HG02623 (cell line): Measurements from ENCODE around the gene KREMEN1.

Experiments
- ATAC-seq: cut with Tn5 transposase; IDR thresholded peaks from one replicate; pipeline ENCODE4 v1.9.1; 2021; ENCODE audit warnings: moderate library complexity; ENCODE audit not compliant: unreplicated experiment

The KREMEN1 gene

DNA sequence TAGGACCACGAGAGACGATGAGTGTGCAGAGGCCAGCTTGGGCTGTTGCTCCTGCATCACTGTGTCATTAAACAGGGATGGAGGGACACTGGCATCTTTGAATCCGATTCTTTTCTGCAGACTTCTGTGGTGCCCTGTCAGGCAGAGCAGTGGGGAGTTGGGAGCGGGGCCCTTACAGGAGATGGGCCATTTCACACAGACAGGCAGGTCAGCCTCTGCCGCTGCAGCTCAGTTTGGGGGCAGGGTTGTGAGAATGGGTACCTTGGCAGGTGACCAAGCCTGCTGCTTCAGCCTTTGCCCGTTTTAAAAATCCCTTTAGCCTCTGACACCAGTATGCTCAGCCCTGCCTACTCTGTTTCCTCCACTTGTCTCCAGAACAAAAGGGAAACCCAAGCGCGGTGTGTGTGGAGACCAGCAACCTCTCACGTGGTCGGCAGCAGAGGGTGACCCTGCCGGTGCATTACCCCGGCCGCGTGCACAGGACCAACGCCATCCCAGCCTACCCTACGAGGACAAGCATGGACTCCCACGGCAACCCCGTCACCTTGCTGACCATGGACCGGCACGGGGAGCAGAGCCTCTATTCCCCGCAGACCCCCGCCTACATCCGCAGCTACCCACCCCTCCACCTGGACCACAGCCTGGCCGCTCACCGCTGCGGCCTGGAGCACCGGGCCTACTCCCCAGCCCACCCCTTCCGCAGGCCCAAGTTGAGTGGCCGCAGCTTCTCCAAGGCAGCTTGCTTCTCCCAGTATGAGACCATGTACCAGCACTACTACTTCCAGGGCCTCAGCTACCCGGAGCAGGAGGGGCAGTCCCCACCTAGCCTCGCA is 23.8 kb upstream of the KREMEN1 start:
- ATAC-seq: no peak

DNA sequence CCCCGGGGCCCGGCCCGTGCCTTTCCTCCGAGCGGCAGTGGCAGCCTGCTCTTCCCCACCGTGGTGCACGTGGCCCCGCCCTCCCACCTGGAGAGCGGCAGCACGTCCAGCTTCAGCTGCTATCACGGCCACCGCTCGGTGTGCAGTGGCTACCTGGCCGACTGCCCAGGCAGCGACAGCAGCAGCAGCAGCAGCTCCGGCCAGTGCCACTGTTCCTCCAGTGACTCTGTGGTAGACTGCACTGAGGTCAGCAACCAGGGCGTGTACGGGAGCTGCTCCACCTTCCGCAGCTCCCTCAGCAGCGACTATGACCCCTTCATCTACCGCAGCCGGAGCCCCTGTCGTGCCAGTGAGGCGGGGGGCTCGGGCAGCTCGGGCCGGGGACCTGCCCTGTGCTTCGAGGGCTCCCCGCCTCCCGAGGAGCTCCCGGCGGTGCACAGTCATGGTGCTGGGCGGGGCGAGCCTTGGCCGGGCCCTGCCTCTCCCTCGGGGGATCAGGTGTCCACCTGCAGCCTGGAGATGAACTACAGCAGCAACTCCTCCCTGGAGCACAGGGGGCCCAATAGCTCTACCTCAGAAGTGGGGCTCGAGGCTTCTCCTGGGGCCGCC is 23.1 kb upstream of the KREMEN1 start:
- ATAC-seq: no peak

DNA sequence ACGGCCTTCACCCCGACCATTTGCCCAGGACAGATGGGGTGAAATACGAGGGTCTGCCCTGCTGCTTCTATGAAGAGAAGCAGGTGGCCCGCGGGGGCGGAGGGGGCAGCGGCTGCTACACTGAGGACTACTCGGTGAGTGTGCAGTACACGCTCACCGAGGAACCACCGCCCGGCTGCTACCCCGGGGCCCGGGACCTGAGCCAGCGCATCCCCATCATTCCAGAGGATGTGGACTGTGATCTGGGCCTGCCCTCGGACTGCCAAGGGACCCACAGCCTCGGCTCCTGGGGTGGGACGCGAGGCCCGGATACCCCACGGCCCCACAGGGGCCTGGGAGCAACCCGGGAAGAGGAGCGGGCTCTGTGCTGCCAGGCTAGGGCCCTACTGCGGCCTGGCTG is 22.4 kb upstream of the KREMEN1 start:
- no peak for ATAC-seq

- ATAC-seq: no peak
Measured at GRCh38 chr22:29053048-29053702, 19.7 kb upstream of the KREMEN1 start.

DNA sequence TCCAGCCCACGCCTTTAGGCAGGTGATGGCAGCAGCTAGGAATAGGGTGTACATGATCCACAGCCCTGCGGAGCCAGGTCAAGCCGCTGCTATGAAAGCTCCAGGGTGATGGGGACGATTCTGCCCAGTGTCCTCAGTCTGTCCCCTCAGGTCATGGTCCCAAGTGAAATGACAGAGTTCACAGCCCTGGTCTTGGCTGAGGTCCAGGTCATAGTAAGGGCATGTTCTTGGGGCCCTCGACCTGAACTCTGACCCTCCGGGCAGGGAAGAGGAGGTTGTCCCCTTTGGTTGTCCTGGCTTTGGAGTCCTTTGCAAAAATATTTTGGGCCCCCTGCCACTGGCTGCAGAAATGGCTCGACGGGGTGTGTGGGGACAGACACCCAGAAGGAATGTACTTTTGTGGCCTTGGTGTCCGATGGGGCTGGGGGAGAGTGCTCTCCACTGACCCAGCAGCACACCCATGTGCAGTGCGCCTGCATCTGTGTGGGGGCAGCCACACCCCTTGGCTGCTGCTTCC is 18.5 kb upstream of the KREMEN1 start:
- ATAC-seq: no peak

DNA sequence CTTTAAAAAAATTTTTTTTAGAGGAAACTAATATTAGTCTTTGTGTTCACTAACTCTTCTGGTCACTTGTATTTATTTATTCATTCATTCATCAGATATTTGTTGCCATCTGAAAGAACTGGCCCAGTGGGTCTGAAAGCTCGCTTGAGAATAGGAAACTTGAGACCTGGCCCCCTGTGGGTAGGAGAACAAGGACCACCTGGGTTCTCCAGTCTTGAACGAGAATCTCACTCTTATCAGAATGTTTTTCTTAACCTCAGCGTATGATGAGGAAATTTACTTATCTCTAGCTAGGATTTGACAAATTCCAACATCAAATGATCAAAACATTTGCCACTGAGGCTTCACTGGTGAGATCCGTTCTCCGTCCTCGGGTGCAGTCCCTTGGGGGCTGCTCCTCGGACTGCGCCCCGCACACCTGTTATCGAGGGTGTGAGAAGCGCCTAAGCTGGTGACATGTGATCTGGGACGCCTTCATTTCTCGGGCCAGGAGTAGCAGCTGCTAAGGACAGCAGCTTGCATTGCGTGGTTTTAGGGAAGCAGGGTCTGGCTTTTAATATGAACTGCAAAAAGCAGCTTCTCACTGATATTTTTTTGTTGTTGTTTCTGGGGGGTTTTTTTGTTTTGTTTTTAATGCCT is 17.5 kb upstream of the KREMEN1 start:
- ATAC-seq: no peak

DNA sequence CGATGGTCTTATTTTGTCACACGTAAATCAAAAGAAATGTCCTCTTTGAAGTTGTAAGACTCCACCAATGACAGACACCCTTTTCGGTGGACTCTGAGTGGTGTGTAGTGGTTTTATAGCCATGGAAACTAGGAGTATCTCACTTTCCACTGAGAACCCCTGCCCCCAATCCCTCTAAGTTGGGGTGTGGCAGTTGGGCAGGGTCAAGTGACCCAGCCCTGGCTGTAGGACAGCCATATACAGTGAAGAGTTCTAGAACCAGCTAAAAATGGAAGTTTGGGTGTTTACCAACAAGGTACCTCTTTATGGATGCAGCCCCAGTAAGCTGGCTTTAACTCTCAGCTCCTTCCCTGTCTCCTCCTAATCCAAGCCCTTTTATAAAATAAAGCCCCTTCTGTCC is 16.4 kb upstream of the KREMEN1 start:
- ATAC-seq: no peak

DNA sequence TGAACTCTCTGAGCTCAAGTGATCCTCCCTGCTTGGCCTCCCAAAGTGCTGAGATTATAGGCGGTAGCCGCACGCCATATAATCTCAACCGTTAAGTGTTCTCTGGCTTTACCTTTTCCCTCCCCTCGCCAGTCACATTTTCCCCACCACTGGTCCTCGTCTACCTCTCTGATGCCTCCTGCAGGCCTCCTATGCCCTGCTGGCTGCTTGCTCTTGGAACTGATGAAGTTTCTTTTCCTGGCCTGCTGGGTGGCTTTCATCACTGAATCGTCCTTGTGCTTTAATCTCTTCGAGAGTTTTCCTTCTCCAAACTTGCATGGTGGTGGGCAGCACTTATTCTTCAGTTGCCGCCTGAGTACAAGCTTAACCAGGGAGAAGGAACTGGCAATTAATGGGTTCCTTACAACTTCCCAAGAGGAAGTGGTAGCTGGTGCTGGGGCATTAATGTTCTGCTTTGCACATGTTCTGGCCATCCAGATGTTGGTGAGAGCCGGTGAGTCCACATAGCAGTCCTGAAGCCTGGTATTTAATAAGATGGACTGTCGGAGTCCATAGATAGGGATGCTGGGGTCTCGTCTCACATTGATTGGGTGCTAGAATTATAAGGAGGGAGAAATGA is 12.5 kb upstream of the KREMEN1 start:
- ATAC-seq: no peak

DNA sequence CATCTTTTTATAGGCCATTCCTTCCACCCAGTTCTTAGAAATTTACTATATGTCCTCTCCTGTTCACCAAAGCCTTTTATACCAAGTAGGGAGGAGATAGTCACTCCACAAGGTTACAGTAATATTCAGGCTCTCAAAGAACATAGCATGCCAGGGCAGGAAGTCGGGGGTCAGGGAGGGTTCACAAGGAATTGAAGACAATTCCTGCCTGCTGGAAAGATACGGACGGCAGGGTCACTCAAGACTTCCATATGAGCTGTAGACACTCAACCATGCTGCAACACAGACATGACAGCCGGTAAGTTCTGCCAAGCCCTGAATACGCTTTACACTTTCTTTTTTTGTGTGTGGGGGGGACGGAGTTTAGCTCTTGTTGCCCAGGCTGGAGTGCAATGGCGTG is 11.9 kb upstream of the KREMEN1 start:
- no peak for ATAC-seq

DNA sequence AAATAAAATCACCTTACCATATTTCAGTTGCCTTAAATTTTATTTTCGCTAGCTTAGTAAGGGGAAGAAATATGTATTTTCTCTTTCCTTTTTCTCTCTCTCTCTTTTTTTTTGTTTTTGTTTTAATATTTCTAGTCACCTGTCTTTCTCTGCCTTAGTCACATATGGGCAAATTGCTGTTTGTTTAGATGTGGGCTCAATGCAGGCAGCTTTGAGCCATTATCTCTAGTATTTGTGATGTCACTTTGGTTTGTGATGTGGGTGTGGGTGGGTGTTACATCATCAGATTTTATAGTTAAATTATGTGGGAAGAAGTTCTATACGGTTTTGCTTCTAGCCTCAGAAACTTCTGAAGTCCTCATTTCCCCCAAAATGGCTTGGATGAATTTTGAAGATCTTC is 11.1 kb upstream of the KREMEN1 start, which contains the start of gene C22orf31:
Gene C22orf31 (minus strand): TSS at position 59 of the 400 bp plus-strand sequence. CDS start 39 bp downstream, at position 20.
- ATAC-seq: no peak

GRCh38 chr22:29062286-29062821 is 10.5 kb upstream of the KREMEN1 start:
- ATAC-seq: no peak

DNA sequence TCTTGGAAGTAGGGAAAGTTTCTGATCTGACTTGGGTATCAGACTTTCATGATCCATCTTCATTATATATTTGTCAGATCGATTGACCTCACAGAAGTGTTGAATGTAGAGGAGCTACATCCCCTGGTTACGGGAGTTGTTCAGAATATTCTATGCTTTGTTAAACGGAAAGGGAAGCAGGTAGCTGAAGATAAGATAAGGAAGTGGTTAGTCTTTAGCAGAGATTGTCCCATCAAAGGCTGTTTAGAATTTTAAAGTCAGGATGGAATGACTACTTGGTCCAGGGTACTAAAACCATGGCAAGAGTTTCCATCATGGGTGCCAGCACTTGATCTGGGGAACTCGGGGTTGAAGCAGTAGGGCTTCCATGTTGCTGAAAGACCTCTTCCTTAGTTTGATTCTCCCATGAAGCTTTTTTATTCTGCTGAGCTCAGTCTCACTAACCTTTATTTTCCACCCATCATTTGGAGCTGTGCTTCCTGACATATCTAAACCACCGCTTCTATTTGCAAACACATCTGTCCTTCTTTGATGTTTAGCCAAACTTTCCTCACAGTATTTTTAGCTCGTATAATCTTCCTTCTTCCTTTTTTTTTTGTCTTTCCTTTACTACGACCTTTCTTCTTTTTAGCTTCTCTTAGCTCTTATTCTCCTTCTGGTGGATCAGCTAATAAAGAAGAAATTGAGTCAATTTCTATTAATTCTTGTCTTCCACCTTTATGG is 7.2 kb upstream of the KREMEN1 start:
- ATAC-seq: no peak

GRCh38 chr22:29069463-29069862 is 3.4 kb upstream of the KREMEN1 start:
- ATAC-seq: no peak

DNA sequence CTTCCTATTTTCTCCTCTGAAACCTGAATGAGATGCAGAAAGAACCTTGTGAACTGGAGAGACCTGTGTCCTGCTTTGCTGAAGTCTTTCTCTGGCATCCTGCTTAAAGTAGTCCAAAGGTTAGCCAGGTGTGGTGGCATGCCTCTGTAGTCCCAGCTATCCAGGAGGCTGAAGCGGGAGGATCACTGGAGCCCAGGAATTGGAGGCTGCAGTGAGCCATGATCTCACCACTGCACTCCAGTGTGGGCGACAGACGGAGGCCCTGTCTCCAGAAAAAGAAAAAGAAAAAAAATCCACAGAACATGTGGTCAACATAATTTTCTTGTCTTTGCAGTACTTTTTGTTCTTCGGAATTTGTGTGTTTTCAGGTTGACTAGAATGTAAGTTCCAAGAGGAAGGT is 2.3 kb upstream of the KREMEN1 start:
- no peak for ATAC-seq

- no peak for ATAC-seq
Measured at GRCh38 chr22:29071261-29072045, 1.4 kb upstream of the KREMEN1 start.

- ATAC-seq: peak; percentile 61
Measured at GRCh38 chr22:29072193-29072978, 449 bp upstream of the KREMEN1 start.

- no peak for ATAC-seq
Measured at GRCh38 chr22:29073618-29074275, 912 bp downstream of the KREMEN1 start.

DNA sequence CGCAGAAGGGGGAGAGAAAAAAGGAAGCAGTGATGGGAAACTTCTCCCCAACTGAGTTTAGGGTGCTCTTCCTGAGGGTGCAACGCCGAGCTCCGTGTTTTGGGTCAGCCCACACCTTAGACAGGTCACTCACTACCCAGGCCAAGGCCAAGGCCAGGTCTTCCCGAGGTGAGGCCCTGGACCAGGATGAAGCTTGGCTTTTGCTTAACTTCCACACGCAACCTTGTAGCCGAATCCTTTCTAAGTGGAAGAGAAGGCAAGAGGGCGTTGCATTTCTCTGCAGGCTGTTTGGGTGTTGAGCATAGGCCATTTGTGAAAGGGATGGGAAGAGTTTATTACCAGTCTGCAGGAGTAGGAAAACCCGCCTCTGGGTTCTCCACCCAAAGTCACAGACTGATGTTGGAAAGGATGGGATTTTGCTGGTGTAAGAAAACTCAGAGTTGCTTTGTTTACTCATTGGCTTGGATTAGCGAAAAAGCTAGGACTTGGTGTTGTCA is 1.5 kb downstream of the KREMEN1 start:
- no peak for ATAC-seq
